Hematopoietic multipotent progenitor cell treated with erythropoietin and hydrocortisone succinate and interleukin-3 and kit ligand, for 17 days (in vitro differentiated cells): ENCODE measurements around the gene FXYD3.
"Not testable (repeated sequence)": the region's sequence is repeated elsewhere in the genome, so short reads cannot be mapped to it uniquely, and the experiment has no call there.

ENCODE experiments used
- DNase-seq: peaks from one replicate; pipeline ENCODE4 v3.0.0-alpha.2; 2015; ENCODE audit warnings: low spot score

Gene FXYD3

GRCh38 chr19:35125270-35125717 is 9.7 kb downstream of the FXYD3 start:
- DNase-seq: no peak

DNA sequence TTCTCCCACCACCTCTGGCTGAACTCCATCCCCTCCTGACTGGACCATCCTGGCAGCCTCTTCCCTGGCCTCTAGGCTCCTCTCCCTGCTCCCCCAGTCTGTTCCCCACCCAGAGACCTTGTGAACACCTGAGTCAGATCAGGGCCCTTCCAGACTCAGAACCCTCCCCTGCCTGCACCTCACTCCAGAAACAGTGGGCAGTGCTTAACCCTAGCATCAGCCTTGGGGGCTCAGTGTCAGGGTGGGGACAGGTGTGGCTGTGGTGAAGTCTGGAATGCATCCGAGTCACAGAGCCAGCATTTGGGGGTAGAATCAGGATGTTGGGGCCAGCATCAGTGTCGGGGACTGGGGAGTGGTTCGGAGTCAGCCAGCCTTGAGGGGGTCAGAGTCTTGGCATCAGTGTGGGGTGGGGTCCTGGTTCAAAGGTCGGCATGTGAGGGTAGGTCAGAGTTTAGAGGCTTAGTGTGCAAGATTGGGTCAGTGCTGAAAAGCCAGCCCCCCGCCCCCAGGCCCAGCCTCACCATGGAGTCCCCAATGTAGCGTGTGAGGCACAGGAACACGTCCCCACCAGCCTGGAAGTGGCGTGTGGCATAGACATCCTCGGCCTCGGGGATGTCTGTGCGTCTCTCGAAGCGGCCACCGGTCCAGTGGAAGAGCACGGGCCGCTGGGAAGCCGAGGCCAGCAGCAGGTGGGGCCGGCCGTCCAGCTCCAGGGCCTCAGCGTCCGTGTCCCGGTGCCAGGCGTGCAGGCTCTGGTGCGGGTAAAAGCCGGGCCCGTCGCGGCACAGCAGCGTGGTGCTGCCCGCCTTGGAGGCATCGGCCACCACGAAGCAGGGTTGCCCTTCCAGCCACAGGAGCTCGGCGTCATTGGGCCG is 10.4 kb downstream of the FXYD3 start:
- no peak for DNase-seq

DNA sequence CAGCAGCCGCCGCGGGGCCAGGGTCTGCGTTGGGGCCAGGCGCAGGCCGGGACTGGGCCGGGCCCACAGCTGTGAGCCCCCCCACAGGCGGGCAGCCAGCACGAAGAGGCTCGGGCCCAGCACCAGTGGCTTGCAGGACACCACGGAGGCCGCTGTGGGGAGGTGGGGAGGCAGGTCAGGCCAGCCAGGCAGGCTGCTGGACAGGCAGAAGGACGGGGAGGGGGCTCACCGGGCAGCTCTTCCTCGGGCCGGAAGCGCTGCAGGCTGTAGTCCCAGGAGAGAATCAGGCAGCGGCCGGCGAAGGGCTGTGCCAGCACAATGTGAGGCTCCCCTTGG is 11.0 kb downstream of the FXYD3 start:
- DNase-seq: no peak

- no peak for DNase-seq
Observed at GRCh38 chr19:35127871-35128270, 12.2 kb downstream of the FXYD3 start.

DNA sequence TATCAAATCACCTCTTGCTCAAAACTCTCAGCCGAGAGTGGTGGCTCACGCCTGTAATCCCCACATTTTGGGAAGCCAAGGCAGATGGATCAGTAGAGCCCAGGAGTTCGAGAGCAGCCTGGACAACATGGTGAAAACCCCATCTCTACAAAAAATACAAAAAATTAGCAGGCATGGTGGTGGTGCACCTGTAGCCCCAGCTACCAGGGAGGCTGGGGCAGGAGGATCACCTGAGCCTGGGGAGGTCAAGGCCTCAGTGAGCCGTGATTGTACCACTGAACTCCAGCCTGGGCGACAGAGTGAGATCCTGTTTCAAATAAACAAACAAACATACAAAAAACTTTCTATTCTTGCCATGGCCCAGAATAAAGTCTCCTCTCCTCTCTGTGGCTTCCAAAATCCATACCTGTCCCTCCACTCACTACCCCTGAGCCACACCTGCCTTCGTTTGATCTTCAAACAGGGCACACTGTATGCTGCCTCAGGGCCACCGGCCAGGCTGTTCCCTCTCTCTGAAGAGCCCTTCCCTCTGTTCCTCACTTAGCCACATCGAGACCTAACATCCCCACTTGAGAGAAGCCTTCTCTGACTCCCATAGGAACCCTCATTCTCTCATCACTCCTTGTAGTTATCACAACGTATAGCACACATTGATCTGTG is 12.9 kb downstream of the FXYD3 start:
- DNase-seq: no peak

DNA sequence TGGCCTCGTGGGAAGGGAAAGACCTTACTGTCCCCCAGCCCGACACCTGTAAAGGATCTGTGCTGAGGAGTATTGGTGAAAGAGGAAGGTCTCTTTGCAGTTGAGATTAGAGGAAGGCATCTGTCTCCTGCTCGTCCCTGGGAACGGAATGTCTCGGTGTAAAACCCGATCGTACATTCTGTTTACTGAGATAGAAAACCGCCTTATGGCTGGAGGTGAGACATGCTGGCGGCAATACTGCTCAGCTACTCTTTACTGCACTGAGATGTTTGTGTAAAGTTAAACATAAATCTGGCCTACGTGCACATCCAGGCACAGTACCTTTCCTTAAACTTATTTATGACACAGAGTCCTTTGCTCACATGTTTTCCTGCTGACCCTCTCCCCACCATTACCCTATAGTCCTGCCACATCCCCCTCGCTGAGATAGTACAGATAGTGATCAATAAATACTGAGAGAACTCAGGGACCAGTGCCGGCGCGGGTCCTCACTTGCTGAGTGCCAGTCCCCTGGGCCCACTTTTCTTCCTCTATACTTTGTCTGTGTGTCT is 14.2 kb downstream of the FXYD3 start:
- DNase-seq: not testable (repeated sequence)

GRCh38 chr19:35130761-35131720 is 15.4 kb downstream of the FXYD3 start:
- no peak for DNase-seq

DNA sequence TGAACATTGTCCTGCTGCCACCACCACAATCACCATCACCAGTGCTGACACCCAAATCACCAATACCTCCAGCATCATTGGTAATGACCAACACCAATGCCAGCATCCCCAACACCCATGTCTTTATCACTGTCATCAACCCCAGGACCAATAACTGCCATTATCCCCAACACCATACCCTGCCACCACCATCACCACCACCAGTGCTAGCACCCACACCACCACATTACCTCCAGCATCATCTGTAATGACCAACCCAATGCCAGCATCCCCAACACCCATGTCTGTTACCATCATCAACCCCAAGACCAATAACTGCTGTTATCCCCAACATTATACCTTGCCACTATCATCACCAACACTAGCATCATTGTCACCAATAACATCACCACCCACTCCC is 16.6 kb downstream of the FXYD3 start:
- no peak for DNase-seq

- no peak for DNase-seq
Observed at GRCh38 chr19:35133826-35134225, 18.2 kb downstream of the FXYD3 start.

DNA sequence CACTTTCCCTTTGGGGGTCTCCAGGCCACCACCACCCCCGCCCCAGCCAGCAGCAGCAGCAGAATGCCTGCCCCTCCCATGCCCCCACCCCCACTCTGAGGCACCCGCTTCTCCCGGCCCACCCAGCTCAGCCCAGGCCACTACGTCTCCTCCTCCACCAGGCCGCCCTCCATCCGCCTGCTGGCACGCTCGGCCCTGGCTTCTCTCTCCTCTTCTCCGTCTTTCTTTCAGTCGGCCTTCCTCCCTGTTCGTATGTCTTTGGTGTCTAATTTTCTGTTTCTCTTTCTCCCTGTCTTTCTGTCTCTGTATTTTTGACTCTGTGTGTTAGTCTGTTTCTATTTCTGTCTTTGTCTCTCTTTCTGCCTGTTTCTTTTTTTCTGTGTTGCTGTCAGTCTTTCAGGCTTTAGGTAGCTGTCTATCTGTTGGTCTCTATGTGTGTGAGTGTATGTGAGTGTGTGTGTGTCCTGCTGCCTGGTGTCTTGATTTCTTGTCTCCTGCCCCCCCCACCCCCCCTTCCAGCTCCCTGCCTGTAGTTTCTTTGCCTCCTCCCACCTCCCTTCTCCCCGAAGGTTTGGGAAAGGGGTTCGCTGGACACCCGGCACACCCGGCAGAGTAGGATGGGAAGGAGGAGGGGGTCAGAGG is 19.1 kb downstream of the FXYD3 start, which contains the start of gene LGI4:
LGI4 (minus strand) TSS at position 459 of the 642 bp plus-strand sequence; CDS start at position 80, 379 bp downstream.
- no peak for DNase-seq

DNA sequence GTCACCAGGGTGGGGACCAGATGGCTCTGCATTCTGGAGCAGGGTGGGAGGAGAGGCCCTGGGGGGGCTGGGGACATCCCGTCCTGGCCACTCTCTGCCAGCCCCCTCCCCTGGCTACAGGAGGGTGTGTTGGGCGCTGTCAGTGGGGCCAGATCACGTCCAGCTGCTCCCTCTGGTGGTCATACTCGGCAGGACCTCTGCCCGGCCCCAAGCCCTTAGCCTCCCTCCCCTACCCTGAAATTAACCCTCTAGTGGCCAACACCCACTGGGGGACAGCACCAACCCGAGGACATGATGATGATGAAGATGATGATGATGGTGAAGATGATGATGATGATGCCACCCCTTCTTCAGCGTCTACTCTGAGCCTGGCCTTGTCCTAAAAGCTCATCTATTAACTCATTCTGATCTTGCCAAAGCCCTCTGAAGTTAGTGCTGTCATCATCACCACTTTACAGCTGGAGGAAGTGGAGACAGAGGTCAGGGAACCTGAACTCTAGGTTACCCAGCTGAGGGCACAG is 19.8 kb downstream of the FXYD3 start:
- DNase-seq: peak; percentile 63

DNA sequence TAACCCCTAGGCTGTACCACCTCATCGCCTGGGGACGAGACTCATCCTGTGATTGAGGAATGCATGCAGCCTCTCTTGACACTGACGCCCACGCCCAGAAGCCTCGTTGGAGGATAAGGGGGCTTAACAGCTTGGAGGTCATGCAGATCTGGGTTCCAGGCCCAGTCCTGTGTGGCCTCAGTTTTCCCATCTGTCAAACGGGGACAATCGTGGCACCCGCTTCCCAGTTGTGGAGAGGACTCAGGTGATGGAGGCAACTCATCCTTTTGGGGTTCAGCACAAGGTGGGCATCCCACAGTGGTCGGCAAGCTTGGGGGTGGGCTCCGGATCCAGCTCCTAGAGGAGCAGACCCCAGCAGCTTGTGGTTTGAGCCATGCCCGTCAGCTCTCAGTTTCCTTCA is 20.6 kb downstream of the FXYD3 start:
- no peak for DNase-seq

GRCh38 chr19:35136977-35137702 is 21.5 kb downstream of the FXYD3 start:
- no peak for DNase-seq

GRCh38 chr19:35138305-35138892 is 22.8 kb downstream of the FXYD3 start, which contains the start of gene FXYD1:
FXYD1 (plus strand) TSS chr19:35138824; CDS start chr19:35140080, 1,256 bp downstream.
- DNase-seq: no peak

GRCh38 chr19:35140207-35140961 is 24.8 kb downstream of the FXYD3 start:
- no peak for DNase-seq

DNA sequence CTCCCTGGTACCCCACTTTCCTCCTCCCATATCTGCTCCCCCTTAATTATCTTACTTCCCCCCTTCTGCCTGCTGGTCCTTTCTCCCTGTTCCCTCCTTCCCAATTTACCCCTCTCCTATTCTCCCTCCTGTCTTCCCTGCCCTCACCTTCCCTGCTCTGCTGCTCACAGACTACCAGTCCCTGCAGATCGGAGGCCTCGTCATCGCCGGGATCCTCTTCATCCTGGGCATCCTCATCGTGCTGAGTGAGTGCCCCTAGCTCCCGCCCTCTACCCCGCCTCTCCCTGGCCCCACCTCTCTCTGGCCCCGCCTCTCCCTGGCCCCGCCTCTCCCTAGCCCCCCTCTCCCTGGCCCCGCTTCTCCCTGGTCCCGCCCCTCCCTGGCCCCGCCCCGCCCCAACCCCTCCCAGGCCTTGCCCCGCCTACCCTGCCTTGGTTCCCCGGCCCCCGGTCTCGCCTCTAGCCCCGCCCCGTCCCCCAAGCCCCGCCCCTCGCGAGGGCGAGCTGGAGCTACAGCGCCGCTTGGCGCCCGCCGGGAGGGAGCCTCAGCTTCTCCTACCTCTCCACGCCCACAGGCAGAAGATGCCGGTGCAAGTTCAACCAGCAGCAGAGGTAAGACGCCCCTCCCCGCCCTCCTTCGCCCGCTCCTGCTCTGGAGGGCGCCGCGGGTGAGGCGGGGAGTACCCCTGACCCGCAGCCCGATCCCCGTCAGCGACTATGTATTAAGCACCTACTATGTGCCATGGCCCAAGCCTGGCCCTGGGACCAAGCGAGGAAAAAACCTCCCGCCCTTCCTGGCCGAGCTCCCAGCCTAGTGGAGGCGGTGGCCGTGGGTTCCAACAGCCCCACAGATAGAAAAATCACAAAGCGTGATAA is 25.6 kb downstream of the FXYD3 start:
- peak; percentile 84 for DNase-seq

- DNase-seq: no peak
Observed at GRCh38 chr19:35141837-35142605, 26.4 kb downstream of the FXYD3 start.
